GM23248 (cell line): ENCODE results near the gene UBL3.

Experiments
- EZH2 ChIP-seq: fragments of 200-600 bp; sonication (generic); IDR thresholded peaks from 2 replicates; pipeline ENCODE4 v1.6.1; 2018; ENCODE audit warnings: antibody characterized with exemption, mild to moderate bottlenecking; ENCODE audit not compliant: insufficient read depth, poor library complexity, severe bottlenecking
- EZH2phosphoT487 ChIP-seq: fragments of 200-600 bp; sonication (generic); IDR thresholded peaks from 2 replicates; pipeline ENCODE4 v1.6.1; 2018; ENCODE audit warnings: antibody characterized with exemption, moderate library complexity, mild to moderate bottlenecking, low read depth; ENCODE audit not compliant: insufficient read depth

GRCh38 chr13:29718694-29719093 lies 131.7 kb downstream of the UBL3 start:
- TF ChIP-seq EZH2: no peak
- TF ChIP-seq EZH2phosphoT487: no peak
